ENCODE measurements around the gene KAZN.

Gene KAZN

GRCh38 chr1:14804626-14805025, 206.1 kb downstream of the KAZN start:
- DNase-seq: no peak

- no peak for DNase-seq
Observed at GRCh38 chr1:14806772-14807171, 208.3 kb downstream of the KAZN start.

GRCh38 chr1:14808768-14809167, 210.3 kb downstream of the KAZN start:
- DNase-seq: no peak

- no peak for DNase-seq
Observed at GRCh38 chr1:14809191-14809981, 210.9 kb downstream of the KAZN start.

GRCh38 chr1:14810595-14811361, 212.3 kb downstream of the KAZN start:
- DNase-seq: no peak

GRCh38 chr1:14811573-14811972, 213.1 kb downstream of the KAZN start:
- no peak for DNase-seq

- DNase-seq: no peak
Observed at GRCh38 chr1:14812189-14812588, 213.7 kb downstream of the KAZN start.

- DNase-seq: no peak
Observed at GRCh38 chr1:14815175-14815877, 216.8 kb downstream of the KAZN start.

- DNase-seq: no peak
Observed at GRCh38 chr1:14817223-14818170, 219.0 kb downstream of the KAZN start.

GRCh38 chr1:14820295-14821085, 222.0 kb downstream of the KAZN start:
- DNase-seq: no peak

GRCh38 chr1:14822493-14822892, 224.0 kb downstream of the KAZN start:
- no peak for DNase-seq

GRCh38 chr1:14822996-14823395, 224.5 kb downstream of the KAZN start:
- no peak for DNase-seq

- no peak for DNase-seq
Observed at GRCh38 chr1:14824314-14824915, 225.9 kb downstream of the KAZN start.

- no peak for DNase-seq
Observed at GRCh38 chr1:14825396-14825795, 226.9 kb downstream of the KAZN start.

- no peak for DNase-seq
Observed at GRCh38 chr1:14826172-14826636, 227.7 kb downstream of the KAZN start.

- no peak for DNase-seq
Observed at GRCh38 chr1:14826731-14827326, 228.3 kb downstream of the KAZN start.

GRCh38 chr1:14827870-14828269, 229.4 kb downstream of the KAZN start:
- no peak for DNase-seq

- DNase-seq: no peak
Observed at GRCh38 chr1:14828665-14829064, 230.2 kb downstream of the KAZN start.

GRCh38 chr1:14835725-14836124, 237.2 kb downstream of the KAZN start:
- DNase-seq: no peak

- no peak for DNase-seq
Observed at GRCh38 chr1:14836426-14837140, 238.1 kb downstream of the KAZN start.

Measured in Kasumi-1 (cell line).